Hepatocyte (in vitro differentiated cells): ENCODE data around the gene PPM1L. TPM values are rescaled to one million over a fixed set of nuclear protein-coding genes. Genes with fewer than 3 reads are reported as not detected.

Experiments used
- DNase-seq: peaks from one replicate; pipeline ENCODE4 v3.0.0-alpha.2; 2016; ENCODE audit warnings: low spot score
- H2AFZ ChIP-seq: fragments of 200-600 bp; sonication (generic); 2 replicates; pipeline ENCODE4 v1.6.0; 2016; ENCODE audit warnings: antibody characterized with exemption, mild to moderate bottlenecking
- H3K27ac ChIP-seq: fragments of 200-600 bp; sonication (generic); 2 replicates; pipeline ENCODE4 v1.5.1; 2016; ENCODE audit warnings: mild to moderate bottlenecking
- H3K27me3 ChIP-seq: fragments of 200-600 bp; sonication (generic); 2 replicates; pipeline ENCODE4 v1.6.1; 2016
- H3K36me3 ChIP-seq: fragments of 200-600 bp; sonication (generic); replicated peaks from 2 replicates; pipeline ENCODE4 v1.5.1; 2016; ENCODE audit warnings: low read depth; ENCODE audit not compliant: insufficient read depth
- H3K4me1 ChIP-seq: fragments of 200-600 bp; sonication (generic); 2 replicates; pipeline ENCODE4 v1.5.1; 2016; ENCODE audit warnings: mild to moderate bottlenecking, moderate library complexity; ENCODE audit not compliant: insufficient read depth
- H3K4me2 ChIP-seq: fragments of 200-600 bp; sonication (generic); 2 replicates; pipeline ENCODE4 v1.6.0; 2016
- H3K4me3 ChIP-seq: fragments of 200-600 bp; sonication (generic); 2 replicates; pipeline ENCODE4 v1.5.1; 2016; ENCODE audit warnings: mild to moderate bottlenecking
- H3K79me2 ChIP-seq: fragments of 200-600 bp; sonication (generic); 2 replicates; pipeline ENCODE4 v1.6.0; 2017; ENCODE audit warnings: mild to moderate bottlenecking
- H3K9me2 ChIP-seq: fragments of 200-600 bp; sonication (generic); replicated peaks from 2 replicates; pipeline ENCODE4 v1.6.0; 2017; ENCODE audit warnings: mild to moderate bottlenecking; ENCODE audit not compliant: insufficient read depth
- H3K9me3 ChIP-seq: fragments of 200-600 bp; sonication (generic); 2 replicates; pipeline ENCODE4 v1.5.1; 2016; ENCODE audit warnings: low read depth, mild to moderate bottlenecking
- H4K20me1 ChIP-seq: fragments of 200-600 bp; sonication (generic); 2 replicates; pipeline ENCODE4 v1.6.0; 2016; ENCODE audit warnings: mild to moderate bottlenecking; ENCODE audit not compliant: insufficient read depth, poor library complexity, severe bottlenecking
- EZH2 ChIP-seq: fragments of 200-600 bp; sonication (generic); IDR thresholded peaks from 2 replicates; pipeline ENCODE4 v1.6.1; 2016; ENCODE audit warnings: antibody characterized with exemption, mild to moderate bottlenecking, borderline replicate concordance
- EZH2phosphoT487 ChIP-seq: fragments of 200-600 bp; sonication (generic); IDR thresholded peaks from one replicate; pipeline ENCODE4 v1.6.1; 2018; ENCODE audit warnings: antibody characterized with exemption, mild to moderate bottlenecking, low read depth, moderate library complexity; ENCODE audit not compliant: unreplicated experiment, severe bottlenecking
- WGBS: methylation state at CpG from one replicate; pipeline ENCODE4 v1.1.6; 2016; ENCODE audit warnings: low lambda C conversion rate; ENCODE audit errors: missing lambda C conversion rate; 5-methylcytosine and 5-hydroxymethylcytosine counted together
- polyA plus RNA-seq: library from polyadenylated mRNA; unstranded; fragments of >200 nt; fragmentation: Nextera tagmentation; extraction: Ambion mirVana; gene quantifications from 2 replicates; pipeline ENCODE4 v1.2.1, GENCODE V29; 2016
- total RNA-seq: library from RNA; depleted of rRNA; stranded (reverse); fragments of >200 nt; gene quantifications from 2 replicates; pipeline ENCODE4 v1.2.3, GENCODE V29; 2014
- TF ChIP-seq, protein P1 (sequence below): fragments of 200-600 bp; sonication (generic); IDR thresholded peaks from 2 replicates; pipeline ENCODE4 v1.5.1; 2016; ENCODE audit warnings: antibody characterized with exemption, mild to moderate bottlenecking; ENCODE audit not compliant: poor library complexity

Gene PPM1L
- total and polyA plus RNA-seq, 2 experiments from 2014 or later, result 5.1 to 13.1 TPM

DNA sequence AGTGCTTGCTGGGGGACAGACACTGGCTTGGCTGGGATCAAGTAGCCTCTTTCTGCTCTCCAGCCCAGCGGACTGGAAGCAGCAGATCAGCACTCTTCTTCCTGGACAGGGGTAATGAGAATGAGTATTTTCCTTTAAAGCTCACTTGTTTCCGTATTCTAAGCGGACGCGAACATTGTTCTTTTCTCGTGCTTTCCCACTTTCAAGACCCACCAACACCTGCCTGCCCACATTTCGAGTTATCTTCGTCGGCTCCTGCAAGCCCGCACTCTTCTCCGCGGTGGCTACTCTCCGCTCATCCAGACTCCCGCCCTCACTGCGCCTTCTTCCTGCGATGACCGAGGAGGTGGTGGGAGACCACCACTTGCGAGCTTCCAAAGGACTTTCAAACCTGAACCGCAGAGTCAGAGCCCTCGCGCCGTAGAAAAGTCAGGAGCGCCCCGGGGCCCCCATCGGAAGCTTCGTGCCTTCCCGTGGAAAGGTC lies 1.6 kb upstream of the PPM1L start:
- Histone ChIP-seq H3K9me2 (no peaks in the 10 kb centered on the region), H3K9me3 (no peaks in the 10 kb centered on the region), H3K4me1 (peaks cover 14% of the 10 kb centered on the region), H4K20me1 (no peaks in the 10 kb centered on the region), H3K4me2 (peak overlapping the region; percentile 98), H3K4me3 (peak overlapping the region; percentile 68), H2AFZ (peak overlapping the region; percentile 97), H3K36me3 (no peaks in the 10 kb centered on the region), H3K27me3 (no peaks in the 10 kb centered on the region), H3K27ac (peak overlapping the region; percentile 91), H3K79me2 (peaks cover 18% of the 10 kb centered on the region)
- peak; percentile 63 for DNase-seq
- WGBS, result under 1% methylated on average over 27 of the region's 27 CpGs
- TF ChIP-seq EZH2, result no peak
- TF ChIP-seq, protein P1, sequence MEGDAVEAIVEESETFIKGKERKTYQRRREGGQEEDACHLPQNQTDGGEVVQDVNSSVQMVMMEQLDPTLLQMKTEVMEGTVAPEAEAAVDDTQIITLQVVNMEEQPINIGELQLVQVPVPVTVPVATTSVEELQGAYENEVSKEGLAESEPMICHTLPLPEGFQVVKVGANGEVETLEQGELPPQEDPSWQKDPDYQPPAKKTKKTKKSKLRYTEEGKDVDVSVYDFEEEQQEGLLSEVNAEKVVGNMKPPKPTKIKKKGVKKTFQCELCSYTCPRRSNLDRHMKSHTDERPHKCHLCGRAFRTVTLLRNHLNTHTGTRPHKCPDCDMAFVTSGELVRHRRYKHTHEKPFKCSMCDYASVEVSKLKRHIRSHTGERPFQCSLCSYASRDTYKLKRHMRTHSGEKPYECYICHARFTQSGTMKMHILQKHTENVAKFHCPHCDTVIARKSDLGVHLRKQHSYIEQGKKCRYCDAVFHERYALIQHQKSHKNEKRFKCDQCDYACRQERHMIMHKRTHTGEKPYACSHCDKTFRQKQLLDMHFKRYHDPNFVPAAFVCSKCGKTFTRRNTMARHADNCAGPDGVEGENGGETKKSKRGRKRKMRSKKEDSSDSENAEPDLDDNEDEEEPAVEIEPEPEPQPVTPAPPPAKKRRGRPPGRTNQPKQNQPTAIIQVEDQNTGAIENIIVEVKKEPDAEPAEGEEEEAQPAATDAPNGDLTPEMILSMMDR, result no peak
- no peak for TF ChIP-seq EZH2phosphoT487

DNA sequence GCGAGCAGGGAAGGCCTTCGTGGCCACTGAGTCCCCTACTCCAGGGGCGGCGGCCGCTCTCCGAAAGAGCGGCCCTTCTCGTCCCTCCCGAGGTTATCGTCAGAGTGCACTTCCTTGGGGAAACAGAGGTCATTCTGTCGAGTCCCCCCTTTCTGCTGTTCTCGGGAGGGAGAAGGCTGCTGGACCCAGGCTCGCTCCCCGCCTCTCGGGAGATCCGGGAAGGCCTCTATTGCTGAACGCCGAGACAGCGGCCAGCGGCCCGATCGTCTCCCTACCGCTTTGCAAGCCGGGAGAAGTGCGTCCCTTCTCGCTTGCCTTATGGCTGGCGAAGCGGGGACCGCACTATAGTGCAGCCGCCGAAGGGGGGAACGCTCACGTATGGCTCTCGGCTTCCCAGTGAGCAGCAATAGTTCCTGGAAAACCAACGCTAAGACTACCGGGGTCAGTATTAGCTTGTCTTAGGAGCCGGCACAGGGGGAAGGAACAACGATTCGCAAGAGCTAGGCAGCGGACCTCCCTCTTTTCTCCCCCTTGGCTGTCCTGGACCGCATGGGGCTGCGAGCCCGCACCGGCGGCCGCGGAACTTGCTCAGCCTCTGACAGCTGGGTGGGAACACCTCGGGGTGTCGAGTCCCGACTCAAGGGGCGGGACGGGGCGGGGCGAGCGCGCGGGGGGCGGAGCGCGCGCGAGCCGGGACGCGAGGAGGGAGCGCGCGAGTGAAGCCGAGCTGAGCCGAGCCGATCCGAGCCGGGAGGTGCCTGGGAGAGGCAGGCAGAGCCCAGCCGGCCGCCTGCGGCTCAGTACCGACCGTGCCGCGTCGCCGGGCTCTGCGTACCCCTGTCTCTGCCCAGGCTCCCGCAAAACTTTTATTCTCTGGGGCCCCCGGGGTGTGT lies 930 bp upstream of the PPM1L start:
- Histone ChIP-seq H3K36me3 (no peaks in the 10 kb centered on the region), H3K4me2 (peak overlapping the region; percentile 98), H3K9me2 (no peaks in the 10 kb centered on the region), H3K79me2 (peaks cover 24% of the 10 kb centered on the region), H3K9me3 (no peaks in the 10 kb centered on the region), H3K27ac (peak overlapping the region; percentile 91), H3K4me1 (peaks cover 14% of the 10 kb centered on the region), H4K20me1 (no peaks in the 10 kb centered on the region), H3K27me3 (no peaks in the 10 kb centered on the region), H2AFZ (peak overlapping the region; percentile 97), H3K4me3 (peak overlapping the region; percentile 87)
- 1% methylated on average over 58 of the region's 85 CpGs for WGBS
- peak; percentile 96 for DNase-seq
- TF ChIP-seq EZH2phosphoT487, result no peak
- TF ChIP-seq EZH2, result no peak
- TF ChIP-seq, protein P1, result no peak

DNA sequence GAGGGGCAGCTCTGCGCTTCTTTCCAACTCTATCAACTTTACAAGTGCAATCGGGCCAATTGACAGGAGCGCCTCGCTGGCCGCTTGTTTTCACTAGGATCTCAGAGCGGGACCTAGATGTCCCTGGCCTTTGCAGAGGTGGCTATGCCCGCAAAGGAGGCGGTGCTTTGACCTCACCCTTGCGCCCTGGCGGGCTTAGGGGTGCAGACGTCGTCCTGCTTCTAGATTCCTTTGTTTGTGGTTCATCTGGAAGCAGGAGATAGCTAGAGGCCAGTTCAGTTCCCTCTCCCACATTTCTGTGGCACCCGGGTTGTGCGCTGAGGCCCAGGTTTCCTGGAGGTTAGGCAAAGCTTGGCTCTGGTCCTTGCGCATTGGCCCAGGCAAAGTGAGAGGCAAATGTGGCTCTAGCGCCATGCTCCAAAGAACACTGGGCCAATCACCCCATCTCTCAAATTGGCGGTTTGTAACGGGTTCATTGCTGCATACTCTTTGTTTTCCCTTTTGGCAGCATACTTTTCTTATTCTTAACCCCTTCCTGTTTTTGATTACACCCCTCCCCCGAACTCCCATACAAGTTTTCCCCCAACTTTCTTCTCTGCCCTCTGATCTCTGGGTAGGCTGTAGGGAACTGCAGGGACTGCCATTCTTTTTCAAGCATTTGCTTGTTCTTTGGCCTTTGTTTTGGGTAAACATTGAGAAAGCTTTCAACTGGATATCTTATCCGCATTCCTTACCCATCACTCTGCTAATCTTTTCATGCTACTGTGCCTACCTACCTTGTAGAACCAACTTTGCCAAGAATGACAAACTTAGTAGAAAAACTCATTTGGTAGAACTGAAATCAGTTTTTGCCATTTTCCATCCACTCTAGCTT lies 1.4 kb downstream of the PPM1L start:
- Histone ChIP-seq H3K27me3 (no peaks in the 10 kb centered on the region), H3K4me3 (peak overlapping the region; percentile 33), H3K9me2 (no peaks in the 10 kb centered on the region), H3K79me2 (peaks cover 31% of the 10 kb centered on the region), H3K27ac (no peak overlapping the region), H3K36me3 (no peaks in the 10 kb centered on the region), H3K4me1 (peaks cover 14% of the 10 kb centered on the region), H4K20me1 (no peaks in the 10 kb centered on the region), H2AFZ (peak overlapping the region; percentile 91), H3K4me2 (peak overlapping the region; percentile 98), H3K9me3 (no peaks in the 10 kb centered on the region)
- 13% methylated on average over 20 of the region's 20 CpGs for WGBS
- DNase-seq, result peak; percentile 13
- TF ChIP-seq, protein P1, result no peak
- no peak for TF ChIP-seq EZH2phosphoT487
- TF ChIP-seq EZH2, result no peak
